Measurements from ENCODE around the gene MLPH.
"Not testable (repeated sequence)": the region's sequence is repeated elsewhere in the genome, so short reads cannot be mapped to it uniquely, and the experiment has no call there.

The MLPH gene

GRCh38 chr2:237593036-237593435 is 106.0 kb downstream of the MLPH start:
- Histone ChIP-seq H3K9me3 (ENCODE audit: insufficient read depth, low read depth, low read length) (no peaks in the 10 kb centered on the region), H3K27me3 (ENCODE audit: insufficient read depth, low read length, poor library complexity, severe bottlenecking) (no peaks in the 10 kb centered on the region), H3K4me3 (ENCODE audit: low read length, poor library complexity, severe bottlenecking) (no peak overlapping the region), H3K79me2 (ENCODE audit: insufficient read depth, low read length) (no peaks in the 10 kb centered on the region), H3K9me2 (replicated peaks; ENCODE audit: low read depth, low read length) (no peaks in the 10 kb centered on the region), H3K36me3 (ENCODE audit: insufficient read depth, low read length) (no peaks in the 10 kb centered on the region), H3F3A (ENCODE audit: low read depth) (no peaks in the 10 kb centered on the region), H4K20me1 (ENCODE audit: insufficient read depth, low read length, poor library complexity, severe bottlenecking) (no peaks in the 10 kb centered on the region), H3K4me1 (ENCODE audit: insufficient read depth, low read length, poor library complexity, severe bottlenecking) (peaks cover 6% of the 10 kb centered on the region), H3K4me2 (ENCODE audit: low read depth, low read length, poor library complexity, severe bottlenecking) (no peak overlapping the region), H3K9ac (ENCODE audit: low read depth, low read length, poor library complexity, severe bottlenecking) (no peak overlapping the region), H2AFZ (ENCODE audit: low read length) (no peak overlapping the region)
- TF ChIP-seq EZH2phosphoT487 (IDR thresholded peaks at IDR 0.05; ENCODE audit: borderline replicate concordance) (no peak), CTCF (conservative IDR thresholded peaks at IDR 0.05; ENCODE audit: low read length) (no peak)

GRCh38 chr2:237593596-237594320 is 106.7 kb downstream of the MLPH start:
- H3K4me3 ChIP-seq (ENCODE audit: low read length, poor library complexity, severe bottlenecking): no peak overlapping the region
- no peak for TF ChIP-seq CTCF (conservative IDR thresholded peaks at IDR 0.05; ENCODE audit: low read length)
- no peak for TF ChIP-seq EZH2phosphoT487 (IDR thresholded peaks at IDR 0.05; ENCODE audit: borderline replicate concordance)
- peaks cover 6% of the 10 kb centered on the region for H3K4me1 ChIP-seq (ENCODE audit: insufficient read depth, low read length, poor library complexity, severe bottlenecking)

GRCh38 chr2:237594514-237594871 is 107.4 kb downstream of the MLPH start:
- H4K20me1 ChIP-seq (ENCODE audit: insufficient read depth, low read length, poor library complexity, severe bottlenecking): no peaks in the 10 kb centered on the region
- no peak overlapping the region for H3K4me3 ChIP-seq (ENCODE audit: low read length, poor library complexity, severe bottlenecking)
- no peak for TF ChIP-seq CTCF (conservative IDR thresholded peaks at IDR 0.05; ENCODE audit: low read length)
- no peak for TF ChIP-seq EZH2phosphoT487 (IDR thresholded peaks at IDR 0.05; ENCODE audit: borderline replicate concordance)
- H3K9me3 ChIP-seq (ENCODE audit: insufficient read depth, low read depth, low read length): no peaks in the 10 kb centered on the region
- no peaks in the 10 kb centered on the region for H3K79me2 ChIP-seq (ENCODE audit: insufficient read depth, low read length)
- H3F3A ChIP-seq (ENCODE audit: low read depth): no peaks in the 10 kb centered on the region
- no peaks in the 10 kb centered on the region for H3K27me3 ChIP-seq (ENCODE audit: insufficient read depth, low read length, poor library complexity, severe bottlenecking)
- peaks cover 6% of the 10 kb centered on the region for H3K4me1 ChIP-seq (ENCODE audit: insufficient read depth, low read length, poor library complexity, severe bottlenecking)
- H3K36me3 ChIP-seq (ENCODE audit: insufficient read depth, low read length): no peaks in the 10 kb centered on the region
- H3K4me2 ChIP-seq (ENCODE audit: low read depth, low read length, poor library complexity, severe bottlenecking): no peak overlapping the region
- no peaks in the 10 kb centered on the region for H3K9me2 ChIP-seq (replicated peaks; ENCODE audit: low read depth, low read length)
- no peak overlapping the region for H2AFZ ChIP-seq (ENCODE audit: low read length)
- no peak overlapping the region for H3K9ac ChIP-seq (ENCODE audit: low read depth, low read length, poor library complexity, severe bottlenecking)

More at GRCh38 chr2:237593596-237594320, 106.7 kb downstream of the MLPH start:
- no peaks in the 10 kb centered on the region for H3K79me2 ChIP-seq (ENCODE audit: insufficient read depth, low read length)
- no peaks in the 10 kb centered on the region for H4K20me1 ChIP-seq (ENCODE audit: insufficient read depth, low read length, poor library complexity, severe bottlenecking)
- no peaks in the 10 kb centered on the region for H3K36me3 ChIP-seq (ENCODE audit: insufficient read depth, low read length)
- no peaks in the 10 kb centered on the region for H3K27me3 ChIP-seq (ENCODE audit: insufficient read depth, low read length, poor library complexity, severe bottlenecking)
- H3K4me2 ChIP-seq (ENCODE audit: low read depth, low read length, poor library complexity, severe bottlenecking): no peak overlapping the region
- no peaks in the 10 kb centered on the region for H3K9me3 ChIP-seq (ENCODE audit: insufficient read depth, low read depth, low read length)
- no peaks in the 10 kb centered on the region for H3F3A ChIP-seq (ENCODE audit: low read depth)
- H3K9me2 ChIP-seq (replicated peaks; ENCODE audit: low read depth, low read length): no peaks in the 10 kb centered on the region
- H3K9ac ChIP-seq (ENCODE audit: low read depth, low read length, poor library complexity, severe bottlenecking): no peak overlapping the region
- H2AFZ ChIP-seq (ENCODE audit: low read length): no peak overlapping the region

- H3K9ac ChIP-seq (ENCODE audit: low read depth, low read length, poor library complexity, severe bottlenecking); H3K4me3 ChIP-seq (ENCODE audit: low read length, poor library complexity, severe bottlenecking); H3K9me3 ChIP-seq (ENCODE audit: insufficient read depth, low read depth, low read length); H3F3A ChIP-seq (ENCODE audit: low read depth); H3K79me2 ChIP-seq (ENCODE audit: insufficient read depth, low read length); H2AFZ ChIP-seq (ENCODE audit: low read length); H3K36me3 ChIP-seq (ENCODE audit: insufficient read depth, low read length); H3K4me2 ChIP-seq (ENCODE audit: low read depth, low read length, poor library complexity, severe bottlenecking); H3K9me2 ChIP-seq (replicated peaks; ENCODE audit: low read depth, low read length); H3K4me1 ChIP-seq (ENCODE audit: insufficient read depth, low read length, poor library complexity, severe bottlenecking); H3K27me3 ChIP-seq (ENCODE audit: insufficient read depth, low read length, poor library complexity, severe bottlenecking); H4K20me1 ChIP-seq (ENCODE audit: insufficient read depth, low read length, poor library complexity, severe bottlenecking): not testable (repeated sequence)
These were observed 108.9 kb downstream of the MLPH start for GRCh38 chr2:237595829-237596519.
